Large intestine (tissue), 3 donors: Measurements from ENCODE around the gene IER3. TPM values are rescaled to one million over a fixed set of nuclear protein-coding genes. Genes with fewer than 3 reads are reported as not detected.
"Not testable (repeated sequence)": the region's sequence is repeated elsewhere in the genome, so short reads cannot be mapped to it uniquely, and the experiment has no call there.

Source experiments
- DNase-seq, 2 donors: peaks; one replicate each; pipeline versions ENCODE4 v3.0.0 to v3.0.0-alpha.2; 2013
- H3K27ac ChIP-seq: one replicate; pipeline ENCODE4 v1.5.1; 2013; ENCODE audit warnings: low read length
- H3K27me3 ChIP-seq: 2 replicates; pipeline ENCODE4 v1.6.1; 2013; ENCODE audit warnings: low read length; ENCODE audit not compliant: control insufficient read depth, insufficient read depth
- H3K36me3 ChIP-seq: 2 replicates; pipeline ENCODE4 v1.6.1; 2013; ENCODE audit warnings: low read length; ENCODE audit not compliant: control insufficient read depth, insufficient read depth
- H3K4me1 ChIP-seq: one replicate; pipeline ENCODE4 v1.6.1; 2013; ENCODE audit warnings: low read length; ENCODE audit not compliant: control insufficient read depth, insufficient read depth
- H3K4me3 ChIP-seq: one replicate; pipeline ENCODE4 v1.5.1; 2013; ENCODE audit warnings: low read length
- H3K9me3 ChIP-seq: one replicate; pipeline ENCODE4 v1.6.1; 2013; ENCODE audit warnings: mild to moderate bottlenecking, low read depth, low read length, moderate library complexity; ENCODE audit not compliant: control insufficient read depth
- WGBS: methylation state at CpG from one replicate; pipeline ENCODE4 v1.1.5; 2013; ENCODE audit warnings: low lambda C conversion rate; ENCODE audit not compliant: insufficient coverage; 5-methylcytosine and 5-hydroxymethylcytosine counted together
- polyA plus RNA-seq: library from polyadenylated mRNA; unstranded; fragments of 120-200 nt; gene quantifications from one replicate; pipeline ENCODE4 v1.2.1, GENCODE V29; 2013

IER3 gene
- polyA plus RNA-seq, 1 donor, result 24.7 TPM

DNA sequence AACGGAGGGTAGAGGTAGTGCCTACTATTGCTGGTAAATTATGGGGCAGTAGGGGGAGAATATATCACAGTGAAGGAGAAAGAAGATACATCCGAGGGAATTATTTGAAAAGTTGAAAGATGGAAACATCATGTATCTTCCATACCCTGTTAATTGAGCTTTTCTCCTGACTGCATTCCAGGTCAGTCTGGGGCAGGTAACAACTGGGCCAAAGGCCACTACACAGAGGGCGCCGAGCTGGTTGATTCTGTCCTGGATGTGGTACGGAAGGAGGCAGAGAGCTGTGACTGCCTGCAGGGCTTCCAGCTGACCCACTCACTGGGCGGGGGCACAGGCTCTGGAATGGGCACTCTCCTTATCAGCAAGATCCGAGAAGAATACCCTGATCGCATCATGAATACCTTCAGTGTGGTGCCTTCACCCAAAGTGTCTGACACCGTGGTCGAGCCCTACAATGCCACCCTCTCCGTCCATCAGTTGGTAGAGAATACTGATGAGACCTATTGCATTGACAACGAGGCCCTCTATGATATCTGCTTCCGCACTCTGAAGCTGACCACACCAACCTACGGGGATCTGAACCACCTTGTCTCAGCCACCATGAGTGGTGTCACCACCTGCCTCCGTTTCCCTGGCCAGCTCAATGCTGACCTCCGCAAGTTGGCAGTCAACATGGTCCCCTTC lies 21.0 kb downstream of the IER3 start:
- not testable (repeated sequence) for H3K27ac ChIP-seq, H3K27me3 ChIP-seq, H3K4me1 ChIP-seq, H3K9me3 ChIP-seq, H3K4me3 ChIP-seq, DNase-seq
- H3K36me3 ChIP-seq, result peaks cover 54% of the 10 kb centered on the region
- 50% methylated on average over 1 of the region's 16 CpGs for WGBS

DNA sequence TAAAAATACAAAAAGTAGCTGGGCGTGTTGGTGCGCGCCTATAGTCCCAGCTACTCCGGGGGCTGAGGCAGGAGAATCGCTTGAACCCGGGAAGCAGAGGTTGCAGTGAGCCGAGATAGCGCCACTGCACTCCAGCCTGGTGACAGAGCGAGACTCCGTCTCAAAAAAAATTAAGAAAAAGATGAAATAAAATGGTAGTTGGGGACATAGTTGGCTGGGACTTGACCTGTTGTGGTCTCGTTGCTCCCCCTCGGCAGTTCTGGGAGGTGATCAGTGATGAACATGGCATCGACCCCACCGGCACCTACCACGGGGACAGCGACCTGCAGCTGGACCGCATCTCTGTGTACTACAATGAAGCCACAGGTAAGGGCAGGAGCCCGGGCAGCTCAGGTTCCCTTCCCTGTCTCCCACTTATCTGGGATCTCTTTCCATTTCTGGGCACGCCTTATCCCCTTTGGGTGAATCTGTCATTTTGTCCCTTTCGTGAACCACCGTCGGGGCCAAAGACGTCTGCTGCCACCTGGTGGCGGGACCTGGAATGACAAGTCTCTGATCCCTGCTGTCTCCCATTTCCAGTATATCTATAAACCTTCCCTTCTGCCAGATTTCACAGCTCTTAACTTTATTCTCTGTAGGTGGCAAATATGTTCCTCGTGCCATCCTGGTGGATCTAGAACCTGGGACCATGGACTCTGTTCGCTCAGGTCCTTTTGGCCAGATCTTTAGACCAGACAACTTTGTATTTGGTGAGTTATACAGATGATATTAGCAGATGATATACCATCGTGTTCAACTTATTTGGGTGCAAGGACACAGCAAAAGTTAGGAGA lies 21.9 kb downstream of the IER3 start:
- peak overlapping the region; percentile 88 for H3K27ac ChIP-seq
- H3K4me3 ChIP-seq, result peak overlapping the region; percentile 86
- peak; percentile 76 to 77 for DNase-seq
- H3K9me3 ChIP-seq, result no peaks in the 10 kb centered on the region
- no peaks in the 10 kb centered on the region for H3K27me3 ChIP-seq
- 20% methylated on average over 1 of the region's 27 CpGs for WGBS
- H3K4me1 ChIP-seq, result peaks cover 3% of the 10 kb centered on the region
- H3K36me3 ChIP-seq, result peaks cover 46% of the 10 kb centered on the region

DNA sequence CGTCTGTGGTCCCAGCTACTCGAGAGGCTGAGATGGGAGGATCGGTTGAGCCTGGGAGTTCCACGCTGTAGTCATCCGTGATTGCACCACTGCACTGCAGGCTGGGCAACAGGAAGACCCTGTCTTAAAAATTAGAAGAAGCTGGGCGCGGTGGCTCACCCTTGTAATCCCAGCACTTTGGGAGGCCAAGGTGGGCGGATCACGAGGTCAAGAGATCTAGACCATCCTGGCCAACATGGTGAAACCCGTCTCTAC lies 22.4 kb downstream of the IER3 start:
- Histone ChIP-seq H3K27ac (peak overlapping the region; percentile 88), H3K36me3 (peaks cover 43% of the 10 kb centered on the region), H3K4me3 (peak overlapping the region; percentile 86)
- not testable (repeated sequence) for H3K4me1 ChIP-seq, H3K9me3 ChIP-seq, H3K27me3 ChIP-seq
- peak in 1 of 2 donors; percentile 47 for DNase-seq
- WGBS, result no CpG with 5 or more reads among the region's 10 CpGs

DNA sequence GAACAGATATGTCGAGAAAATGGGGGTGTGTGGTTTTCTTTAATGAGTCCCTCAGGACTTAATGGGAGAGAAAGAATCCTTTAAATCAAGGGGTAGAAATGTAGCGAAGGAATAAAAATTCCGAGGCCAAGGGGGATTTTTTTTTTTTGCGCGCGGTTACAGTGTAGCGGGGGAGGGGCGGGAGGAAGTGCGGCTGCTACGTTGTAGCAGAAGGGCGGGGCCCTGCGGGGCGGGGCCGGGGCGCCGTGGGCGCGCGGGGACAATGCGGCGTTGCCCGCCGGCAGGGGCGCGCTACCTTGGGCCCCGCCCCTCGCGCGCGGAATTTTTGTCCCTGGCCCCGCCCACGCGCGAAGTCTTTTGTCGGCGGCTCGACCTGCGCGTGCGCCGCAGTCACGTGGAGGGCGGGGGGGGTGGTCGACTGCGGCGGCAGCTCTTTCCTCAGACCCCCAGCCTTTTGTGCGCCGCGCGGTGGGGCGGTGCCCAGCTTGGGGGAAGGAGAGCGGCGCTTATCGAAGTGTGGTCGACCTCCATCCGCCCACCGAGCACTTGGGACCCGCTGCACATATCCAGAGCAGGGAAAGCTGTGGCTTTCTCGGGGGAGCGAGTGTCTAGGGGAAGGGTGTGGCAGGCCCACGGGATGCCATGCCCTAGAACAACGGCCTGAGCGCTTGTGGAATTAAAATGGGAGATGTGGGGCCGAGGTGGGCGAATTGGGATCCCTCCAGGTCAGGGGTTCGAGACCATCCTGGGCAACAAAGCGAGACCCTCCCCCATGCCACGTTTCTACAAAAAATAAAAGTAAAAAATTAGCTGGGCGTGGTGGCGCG lies 22.9 kb downstream of the IER3 start:
- Histone ChIP-seq H3K4me1 (peaks cover 6% of the 10 kb centered on the region), H3K27me3 (no peaks in the 10 kb centered on the region), H3K36me3 (peaks cover 39% of the 10 kb centered on the region), H3K9me3 (no peaks in the 10 kb centered on the region), H3K27ac (peak overlapping the region; percentile 88), H3K4me3 (peak overlapping the region; percentile 94)
- peak; percentile 92 to 93 for DNase-seq
- whole genome bisulfite sequencing, result no CpG with 5 or more reads among the region's 71 CpGs

DNA sequence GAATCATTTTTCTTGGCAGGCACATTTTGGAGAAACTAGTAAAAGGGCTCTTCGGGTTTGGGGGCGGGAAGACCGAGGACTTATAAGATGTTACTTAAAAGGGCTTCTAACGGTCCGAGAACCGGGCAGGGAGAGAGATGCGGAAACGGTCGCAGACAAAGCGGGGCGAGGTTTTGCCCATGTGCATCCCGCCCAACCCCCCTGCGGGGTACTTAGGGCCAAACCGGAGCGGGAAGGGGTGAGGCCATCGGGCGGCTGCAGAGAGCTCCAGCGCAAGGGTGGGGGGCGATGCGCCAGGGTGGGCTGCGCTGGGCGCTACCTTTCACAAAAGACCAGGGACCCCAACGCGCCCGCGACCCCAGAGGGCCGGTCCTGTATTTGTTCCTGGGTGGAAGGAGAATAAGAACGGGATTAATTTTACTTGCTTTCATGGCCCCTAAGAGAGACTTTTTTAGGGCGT lies 23.6 kb downstream of the IER3 start:
- Histone ChIP-seq H3K27ac (peak overlapping the region; percentile 84), H3K4me1 (peaks cover 6% of the 10 kb centered on the region), H3K36me3 (peaks cover 34% of the 10 kb centered on the region), H3K4me3 (peak overlapping the region; percentile 94), H3K9me3 (no peaks in the 10 kb centered on the region), H3K27me3 (no peaks in the 10 kb centered on the region)
- WGBS, result no CpG with 5 or more reads among the region's 29 CpGs
- DNase-seq, result peak; percentile 55 to 72

DNA sequence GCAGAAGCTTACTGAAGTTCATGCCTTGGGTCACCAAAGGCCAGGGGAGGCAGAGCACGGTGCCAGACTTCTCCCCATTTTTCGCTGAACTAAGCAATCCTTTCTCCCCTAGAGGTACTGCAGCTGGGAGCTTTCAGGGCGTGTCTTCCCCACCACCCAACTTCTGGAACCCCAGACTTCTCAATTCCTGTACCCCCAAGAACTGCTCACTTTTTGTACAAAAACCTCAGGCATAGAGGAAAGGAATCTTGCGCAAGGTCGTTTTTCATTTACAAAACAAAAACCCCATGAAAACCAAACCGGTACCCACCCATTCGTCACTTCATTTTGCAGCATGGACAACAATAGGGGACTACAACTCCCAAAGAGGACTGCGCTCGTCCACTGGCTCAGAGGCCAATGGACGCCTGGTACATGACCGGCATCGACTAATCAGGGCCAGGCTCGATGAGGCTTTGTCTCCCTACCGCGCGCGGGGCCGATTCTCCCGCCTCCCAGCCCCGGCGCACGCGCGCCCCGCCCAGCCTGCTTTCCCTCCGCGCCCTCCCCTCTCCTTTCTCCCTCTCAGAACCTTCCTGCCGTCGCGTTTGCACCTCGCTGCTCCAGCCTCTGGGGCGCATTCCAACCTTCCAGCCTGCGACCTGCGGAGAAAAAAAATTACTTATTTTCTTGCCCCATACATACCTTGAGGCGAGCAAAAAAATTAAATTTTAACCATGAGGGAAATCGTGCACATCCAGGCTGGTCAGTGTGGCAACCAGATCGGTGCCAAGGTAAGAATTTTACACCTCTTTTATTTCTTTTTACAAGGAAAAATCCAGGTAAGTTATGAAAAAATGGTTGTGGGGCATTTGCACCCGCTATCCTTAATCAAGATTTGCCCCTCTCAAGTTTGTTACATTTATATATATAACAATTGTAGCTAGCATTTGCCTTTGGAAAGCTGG lies 24.3 kb downstream of the IER3 start, which contains the start of gene TUBB:
Gene TUBB, plus strand, starts transcription at position 562 of the 947 bp plus-strand sequence. Its CDS starts 155 bp downstream, at position 717.
- 0% methylated on average over 2 of the region's 38 CpGs for WGBS
- peak; percentile 98 to 99 for DNase-seq
- peak within 1 kb of the TSS; percentile 94 for H3K4me3 ChIP-seq
- no peaks in the 10 kb centered on the region for H3K9me3 ChIP-seq
- peak within 1 kb of the TSS; percentile 84 for H3K27ac ChIP-seq
- peaks cover 28% of the 10 kb centered on the region for H3K36me3 ChIP-seq
- peaks cover 6% of the 10 kb centered on the region for H3K4me1 ChIP-seq
- H3K27me3 ChIP-seq, result no peaks in the 10 kb centered on the region

DNA sequence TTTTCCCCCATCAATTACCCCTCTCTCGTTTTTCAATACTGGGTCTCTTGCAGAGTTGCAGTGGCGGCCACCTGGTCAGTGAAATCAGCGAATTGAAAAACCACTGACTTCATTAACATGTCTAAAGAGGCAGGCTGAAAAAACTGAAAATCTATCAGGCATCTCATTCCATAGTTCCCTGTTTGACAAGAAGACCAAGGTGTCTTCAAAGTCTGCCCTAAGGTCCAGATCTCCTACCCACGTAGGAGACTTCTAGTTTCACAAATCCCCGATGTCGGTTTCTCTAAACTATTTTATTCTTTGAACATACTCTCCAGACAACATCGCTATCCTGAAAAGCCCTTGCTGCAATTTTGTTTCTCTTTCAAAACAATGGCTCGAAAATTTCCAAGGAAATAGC lies 25.0 kb downstream of the IER3 start:
- DNase-seq, result no peak
- no CpG with 5 or more reads among the region's 8 CpGs for WGBS
- Histone ChIP-seq H3K4me3 (peak overlapping the region; percentile 94), H3K27me3 (no peaks in the 10 kb centered on the region), H3K36me3 (peaks cover 21% of the 10 kb centered on the region), H3K4me1 (peaks cover 6% of the 10 kb centered on the region), H3K9me3 (no peaks in the 10 kb centered on the region), H3K27ac (peak overlapping the region; percentile 84)

DNA sequence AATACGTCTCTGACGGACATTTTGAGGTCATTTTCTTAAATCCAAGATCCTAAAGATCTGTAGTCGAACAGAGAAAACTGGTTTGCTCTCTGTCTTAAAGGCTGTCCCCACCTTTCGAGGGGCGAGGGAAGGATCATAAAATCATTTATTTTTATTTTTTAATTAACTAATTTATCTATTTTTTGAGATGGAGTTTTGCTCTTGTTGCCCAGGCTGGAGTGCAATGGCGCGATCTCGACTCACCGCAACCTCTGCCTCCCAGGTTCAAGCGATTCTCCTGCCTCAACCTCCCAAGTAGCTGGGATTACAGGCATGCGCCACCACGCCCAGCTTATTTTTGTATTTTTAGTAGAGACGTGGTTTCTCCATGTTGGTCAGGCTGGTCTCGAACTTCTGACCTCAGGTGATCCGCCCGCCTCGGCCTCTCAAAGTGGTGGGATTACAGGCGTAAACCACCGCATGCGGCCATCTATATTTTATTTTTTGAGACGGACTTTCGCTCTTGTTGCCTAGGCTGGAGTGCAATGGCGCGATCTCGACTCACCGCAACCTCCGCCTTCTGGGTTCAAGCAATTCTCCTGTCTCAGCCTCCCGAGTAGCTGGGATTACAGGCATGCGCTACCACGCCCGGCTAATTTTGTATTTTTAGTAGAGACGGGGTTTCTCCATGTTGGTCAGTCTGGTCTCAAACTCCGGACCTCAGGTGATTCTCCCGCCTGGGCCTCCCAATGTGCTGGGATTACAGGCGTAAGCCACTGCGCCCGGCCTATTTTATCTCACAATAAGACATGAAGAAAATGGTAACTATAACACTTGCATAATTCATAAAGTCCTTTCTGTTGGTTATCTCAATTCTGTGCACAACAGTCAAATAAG lies 26.3 kb downstream of the IER3 start:
- WGBS, result no CpG with 5 or more reads among the region's 37 CpGs
- H3K36me3 ChIP-seq, result peaks cover 18% of the 10 kb centered on the region
- not testable (repeated sequence) for H3K27me3 ChIP-seq, H3K9me3 ChIP-seq, DNase-seq, H3K4me1 ChIP-seq
- H3K27ac ChIP-seq, result peak overlapping the region; percentile 78
- peak overlapping the region; percentile 80 for H3K4me3 ChIP-seq
